AG04449 (cell line): Measurements from ENCODE around the gene SULF2.

Experiments used
- CTCF ChIA-PET: fragments of 350-600 bp; formaldehyde crosslinking; extraction: SDS; loops from one replicate; lab custom pipeline; 2021; ENCODE audit warnings: antibody characterized with exemption; lab: Yijun Ruan, JAX
- POLR2A ChIA-PET: fragments of 400-600, 350-600 bp; formaldehyde crosslinking; extraction: SDS; loops from one replicate; lab custom pipeline; 2020; ENCODE audit warnings: antibody characterized with exemption, inconsistent platforms; lab: Yijun Ruan, JAX
- DNase-seq: peaks from one replicate; pipeline ENCODE4 v3.0.0-alpha.2; 2010; ENCODE audit warnings: low read depth, low spot score
- H3K4me3 ChIP-seq: 2 replicates; pipeline ENCODE4 v1.5.1; 2011; ENCODE audit warnings: low read depth, mild to moderate bottlenecking, control low read depth, low read length
- CTCF ChIP-seq: IDR thresholded peaks from one replicate; pipeline ENCODE4 v1.5.1; 2011; ENCODE audit warnings: mild to moderate bottlenecking, moderate library complexity, low read length, control low read depth, inconsistent platforms; ENCODE audit not compliant: insufficient read depth; ENCODE audit errors: missing control alignments

Gene SULF2

GRCh38 chr20:47774131-47774777 is 11.0 kb downstream of the SULF2 start:
- POLR2A ChIA-PET: no interaction called here
- H3K4me3 ChIP-seq: no peak overlapping the region
- no peak for DNase-seq
- TF ChIP-seq CTCF: no peak
- CTCF ChIA-PET: interaction anchor here (1.9 to 2.1 kb wide), 2 partner anchors 13 to 847 kb away, joined by 5 to 7 read pairs; no protein-coding TSS in a partner anchor

GRCh38 chr20:47773371-47773786 is 11.9 kb downstream of the SULF2 start:
- ChIA-PET POLR2A (no interaction called here), CTCF (interaction anchor here (1.9 to 2.1 kb wide), 2 partner anchors 14 to 848 kb away, joined by 5 to 7 read pairs; no protein-coding TSS in a partner anchor)
- no peak overlapping the region for H3K4me3 ChIP-seq
- TF ChIP-seq CTCF: no peak
- no peak for DNase-seq

GRCh38 chr20:47770935-47771334 is 14.3 kb downstream of the SULF2 start:
- ChIA-PET CTCF (interaction anchor here (1.2 kb wide), 1 partner anchor 850 kb away, joined by 4 read pairs; no protein-coding TSS in a partner anchor), POLR2A (no interaction called here)
- no peak for DNase-seq
- H3K4me3 ChIP-seq: no peak overlapping the region
- no peak for TF ChIP-seq CTCF

GRCh38 chr20:47768016-47768824 is 17.1 kb downstream of the SULF2 start:
- no peak overlapping the region for H3K4me3 ChIP-seq
- DNase-seq: no peak
- TF ChIP-seq CTCF: no peak
- ChIA-PET POLR2A (no interaction called here), CTCF (no interaction called here)

- no peak overlapping the region for H3K4me3 ChIP-seq
- TF ChIP-seq CTCF: no peak
- DNase-seq: no peak
- POLR2A ChIA-PET: no interaction called here
- CTCF ChIA-PET: interaction anchor here (0.9 to 1.8 kb wide), 2 partner anchors 21 to 41 kb away, joined by 6 read pairs; no protein-coding TSS in a partner anchor
Measured at GRCh38 chr20:47765691-47766594, 19.3 kb downstream of the SULF2 start.
